Nephron (organoid): ENCODE measurements around the gene NRF1.
A peak's percentile ranks its signal among the peaks of the same experiment; 100 is the strongest.
"Not testable (repeated sequence)": the region's sequence is repeated elsewhere in the genome, so short reads cannot be mapped to it uniquely, and the experiment has no call there.

Experiments
- H3K27ac Mint-ChIP-seq, 3 experiments: 2 replicates each; pipeline ENCODE4 v1.8.0; 2020; ENCODE audit warnings: mixed read lengths in 3 of 3, mild to moderate bottlenecking in 2 of 3, moderate library complexity in 1 of 3
- H3K27me3 Mint-ChIP-seq: 2 replicates; pipeline ENCODE4 v1.8.0; 2021; ENCODE audit warnings: low read depth, mild to moderate bottlenecking, moderate library complexity, mixed read lengths
- H3K36me3 Mint-ChIP-seq: 2 replicates; pipeline ENCODE4 v1.8.0; 2020; ENCODE audit warnings: low read depth, mixed read lengths
- H3K4me1 Mint-ChIP-seq: 2 replicates; pipeline ENCODE4 v1.8.0; 2020; ENCODE audit warnings: mixed read lengths
- H3K4me3 Mint-ChIP-seq, 3 experiments: 2 replicates each; pipeline ENCODE4 v1.8.0; 2020; ENCODE audit warnings: mild to moderate bottlenecking in 3 of 3, mixed read lengths in 3 of 3, moderate library complexity in 2 of 3
- H3K9me3 Mint-ChIP-seq: 2 replicates; pipeline ENCODE4 v1.8.0; 2020; ENCODE audit warnings: mixed read lengths
- TF ChIP-seq, protein P1 (sequence below), 3 experiments: fragments of 200-600 bp; sonication (generic); IDR thresholded peaks; one replicate each; pipeline ENCODE4 v1.5.0; 2021; ENCODE audit warnings: antibody characterized with exemption in 3 of 3; ENCODE audit not compliant: unreplicated experiment in 3 of 3

NRF1 gene

DNA sequence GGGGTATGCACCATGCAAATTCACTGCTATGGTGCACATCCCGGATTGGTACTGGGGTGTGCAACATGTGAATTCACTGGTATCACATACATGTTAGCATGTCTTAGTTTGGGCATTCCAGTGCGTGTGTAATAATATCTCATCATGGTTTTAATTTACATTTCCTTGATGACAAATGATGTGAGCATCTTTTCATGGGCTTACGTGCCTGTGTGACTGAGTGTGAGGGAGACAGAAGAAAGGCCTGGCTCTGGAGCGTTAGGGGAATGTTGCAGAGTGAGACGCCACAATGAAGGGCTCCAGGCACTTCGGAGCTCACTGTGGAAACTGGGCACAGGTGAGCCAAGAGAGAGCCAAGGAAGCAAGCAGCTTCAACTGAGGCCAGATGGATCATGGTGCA, 178.6 kb downstream of the NRF1 start:
- H3K27me3 Mint-ChIP-seq = peaks cover 54% of the 10 kb centered on the region
- H3K9me3 Mint-ChIP-seq = no peaks in the 10 kb centered on the region
- H3K36me3 Mint-ChIP-seq = no peaks in the 10 kb centered on the region
- H3K4me3 Mint-ChIP-seq = no peak overlapping the region
- H3K4me1 Mint-ChIP-seq = peaks cover 12% of the 10 kb centered on the region
- TF ChIP-seq, protein P1, sequence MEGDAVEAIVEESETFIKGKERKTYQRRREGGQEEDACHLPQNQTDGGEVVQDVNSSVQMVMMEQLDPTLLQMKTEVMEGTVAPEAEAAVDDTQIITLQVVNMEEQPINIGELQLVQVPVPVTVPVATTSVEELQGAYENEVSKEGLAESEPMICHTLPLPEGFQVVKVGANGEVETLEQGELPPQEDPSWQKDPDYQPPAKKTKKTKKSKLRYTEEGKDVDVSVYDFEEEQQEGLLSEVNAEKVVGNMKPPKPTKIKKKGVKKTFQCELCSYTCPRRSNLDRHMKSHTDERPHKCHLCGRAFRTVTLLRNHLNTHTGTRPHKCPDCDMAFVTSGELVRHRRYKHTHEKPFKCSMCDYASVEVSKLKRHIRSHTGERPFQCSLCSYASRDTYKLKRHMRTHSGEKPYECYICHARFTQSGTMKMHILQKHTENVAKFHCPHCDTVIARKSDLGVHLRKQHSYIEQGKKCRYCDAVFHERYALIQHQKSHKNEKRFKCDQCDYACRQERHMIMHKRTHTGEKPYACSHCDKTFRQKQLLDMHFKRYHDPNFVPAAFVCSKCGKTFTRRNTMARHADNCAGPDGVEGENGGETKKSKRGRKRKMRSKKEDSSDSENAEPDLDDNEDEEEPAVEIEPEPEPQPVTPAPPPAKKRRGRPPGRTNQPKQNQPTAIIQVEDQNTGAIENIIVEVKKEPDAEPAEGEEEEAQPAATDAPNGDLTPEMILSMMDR (IDR thresholded peaks at IDR 0.05; ENCODE audit: unreplicated experiment in 3 of 3) = no peak
- H3K27ac Mint-ChIP-seq = no peak overlapping the region

DNA sequence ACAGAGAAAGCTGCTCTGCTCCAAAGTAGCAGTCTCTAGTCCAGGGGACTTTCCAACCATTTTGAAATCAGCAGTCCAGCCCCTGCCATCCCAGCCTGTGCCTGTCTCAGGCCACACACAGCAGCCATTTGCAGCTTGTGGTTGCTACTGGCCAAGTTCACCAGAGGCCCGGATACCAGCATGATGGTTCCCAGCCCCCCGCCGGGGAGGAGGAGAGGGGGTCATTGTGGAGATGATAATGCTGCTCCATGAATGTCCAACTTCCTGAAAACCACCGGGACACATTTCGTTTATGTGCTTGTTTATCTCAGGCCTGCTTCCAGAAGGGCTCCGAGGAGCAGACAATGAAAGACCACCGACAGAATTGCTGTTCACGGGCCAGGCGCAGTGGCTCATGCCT, 181.2 kb downstream of the NRF1 start:
- Mint-ChIP-seq H3K4me3 (no peak overlapping the region), H3K36me3 (no peaks in the 10 kb centered on the region), H3K4me1 (peaks cover 12% of the 10 kb centered on the region), H3K27ac (no peak overlapping the region), H3K9me3 (no peaks in the 10 kb centered on the region), H3K27me3 (peaks cover 28% of the 10 kb centered on the region)
- TF ChIP-seq, protein P1 (IDR thresholded peaks at IDR 0.05; ENCODE audit: unreplicated experiment in 3 of 3) = no peak

DNA sequence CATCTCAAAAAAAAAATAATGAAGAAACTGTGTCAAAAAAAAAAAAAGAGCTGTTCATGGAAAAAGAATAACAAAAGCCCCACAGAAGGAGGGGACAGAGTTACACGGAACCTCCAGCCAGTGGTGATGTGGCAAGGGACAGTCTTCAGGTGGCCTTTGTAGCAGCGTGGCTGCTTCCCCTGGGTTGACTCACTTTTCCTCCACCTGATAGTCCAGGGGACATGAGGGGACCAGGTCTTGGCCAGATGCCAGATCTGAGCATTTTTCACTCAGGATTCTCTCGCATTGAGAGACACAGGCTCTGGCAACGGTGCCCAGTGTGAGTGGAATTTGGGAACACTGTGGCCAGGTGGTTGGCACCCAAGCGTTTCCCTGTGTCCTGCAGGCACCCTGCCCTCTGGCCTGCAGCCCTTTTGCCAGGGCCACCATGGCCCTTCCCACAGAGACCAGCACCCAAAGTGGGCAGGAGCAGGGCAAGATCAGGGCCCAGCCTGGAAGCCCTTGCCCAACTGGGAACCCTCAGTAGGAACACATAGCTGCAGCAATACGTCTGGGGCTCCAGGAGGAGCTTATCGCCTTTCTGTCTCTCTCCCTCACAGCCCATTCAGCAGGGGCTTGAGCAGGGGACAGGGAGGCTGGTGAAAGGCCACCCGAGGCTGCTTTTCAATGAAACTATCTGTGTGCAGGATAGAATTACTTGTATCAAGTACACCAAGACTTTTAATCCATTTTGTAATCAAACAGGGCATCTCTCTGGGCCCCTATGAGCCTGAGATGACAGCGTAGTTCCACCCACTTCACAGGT, 182.2 kb downstream of the NRF1 start:
- Mint-ChIP-seq H3K27me3 (peaks cover 23% of the 10 kb centered on the region), H3K36me3 (no peaks in the 10 kb centered on the region), H3K4me1 (peaks cover 20% of the 10 kb centered on the region), H3K9me3 (no peaks in the 10 kb centered on the region), H3K4me3 (no peak overlapping the region), H3K27ac (no peak overlapping the region)
- TF ChIP-seq, protein P1 (IDR thresholded peaks at IDR 0.05; ENCODE audit: unreplicated experiment in 3 of 3) = no peak

DNA sequence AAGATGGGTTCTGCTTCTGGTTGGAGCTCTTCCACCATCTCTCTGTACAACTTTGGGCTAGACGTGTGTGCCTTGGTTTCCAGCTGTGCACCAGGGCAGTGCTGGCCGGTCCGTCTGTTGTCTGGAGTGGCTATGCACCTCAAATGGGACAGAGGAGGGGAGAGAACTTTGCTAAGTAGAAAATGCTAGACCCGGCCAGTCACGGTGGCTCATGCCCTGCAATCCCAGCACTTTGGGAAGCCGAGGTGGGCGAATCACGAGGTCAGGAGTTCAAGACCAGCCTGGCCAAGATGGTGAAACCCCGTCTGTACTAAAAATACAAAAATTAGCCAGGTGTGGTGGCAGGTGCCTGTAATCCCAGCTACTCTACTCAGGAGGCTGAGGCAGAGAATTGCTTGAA, 182.9 kb downstream of the NRF1 start:
- not testable (repeated sequence) for H3K36me3 Mint-ChIP-seq, H3K27ac Mint-ChIP-seq, H3K9me3 Mint-ChIP-seq, H3K4me3 Mint-ChIP-seq
- peaks cover 16% of the 10 kb centered on the region for H3K27me3 Mint-ChIP-seq
- peaks cover 20% of the 10 kb centered on the region for H3K4me1 Mint-ChIP-seq

DNA sequence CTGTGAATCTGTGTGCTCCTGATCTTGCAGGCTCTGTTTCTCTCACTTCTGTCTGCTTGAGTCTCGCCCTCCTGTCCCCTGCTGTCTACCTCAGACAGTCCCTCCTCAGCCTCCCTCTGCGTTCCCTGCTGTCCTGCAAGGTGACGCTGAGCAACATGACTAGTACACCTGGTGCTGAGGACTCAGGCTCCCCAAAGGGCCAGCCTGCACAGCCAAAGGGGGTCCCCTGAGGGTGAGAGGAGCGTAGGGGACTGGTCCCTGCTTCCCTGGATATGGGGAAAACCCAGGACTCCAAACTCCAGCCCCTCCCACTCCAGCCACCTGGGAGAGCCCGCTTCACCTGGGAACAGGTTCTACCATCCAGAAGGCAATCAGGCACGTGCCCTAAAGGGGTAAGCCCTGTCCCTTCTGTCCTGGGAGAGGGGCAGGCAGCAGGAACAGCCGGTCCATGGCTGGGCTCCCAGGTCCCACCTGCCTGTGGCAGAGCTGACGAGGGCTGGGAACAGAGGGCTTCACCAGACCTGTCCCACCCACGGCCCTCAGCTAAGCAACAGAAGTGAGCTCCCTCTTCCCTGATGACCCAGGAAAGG, 184.8 kb downstream of the NRF1 start:
- peaks cover 4% of the 10 kb centered on the region for H3K27me3 Mint-ChIP-seq
- no peaks in the 10 kb centered on the region for H3K9me3 Mint-ChIP-seq
- H3K4me3 Mint-ChIP-seq = no peak overlapping the region
- TF ChIP-seq, protein P1 (IDR thresholded peaks at IDR 0.05; ENCODE audit: unreplicated experiment in 3 of 3) = no peak
- H3K4me1 Mint-ChIP-seq = peaks cover 19% of the 10 kb centered on the region
- H3K36me3 Mint-ChIP-seq = no peaks in the 10 kb centered on the region
- no peak overlapping the region for H3K27ac Mint-ChIP-seq

DNA sequence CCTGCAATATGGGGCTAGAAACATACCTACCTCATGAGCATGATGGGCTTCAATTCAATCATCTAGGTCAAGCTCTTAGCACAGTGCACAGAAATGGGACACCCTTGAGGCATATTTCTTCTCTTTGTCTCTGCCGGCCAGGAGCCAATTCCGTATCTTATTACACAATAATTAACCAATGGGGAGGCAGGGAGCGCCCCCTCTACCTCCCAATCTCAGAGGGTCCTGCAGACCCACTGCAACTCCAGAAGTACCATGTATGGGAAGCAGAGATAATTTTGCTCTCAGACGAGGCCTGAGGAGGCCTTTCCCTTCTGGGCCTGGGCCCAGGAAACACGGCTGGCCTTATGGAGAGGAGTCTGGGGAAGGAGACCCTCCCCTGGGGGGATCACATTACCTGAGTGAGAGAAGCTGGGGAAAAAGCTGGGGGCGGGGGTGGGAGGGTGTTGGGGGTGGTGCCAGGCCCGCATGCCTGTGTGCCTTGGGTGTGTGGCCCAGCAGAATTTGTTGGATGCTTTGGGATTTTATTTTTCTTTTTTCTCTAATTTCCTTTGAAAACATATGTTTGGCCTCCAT, 185.8 kb downstream of the NRF1 start:
- Mint-ChIP-seq H3K27ac (peak overlapping the region; percentile 34 to 80 (median 59)), H3K9me3 (no peaks in the 10 kb centered on the region), H3K36me3 (no peaks in the 10 kb centered on the region), H3K4me3 (peak overlapping the region in 1 of 3 experiments; percentile 29), H3K4me1 (peaks cover 19% of the 10 kb centered on the region), H3K27me3 (peaks cover 4% of the 10 kb centered on the region)
- TF ChIP-seq, protein P1 (IDR thresholded peaks at IDR 0.05; ENCODE audit: unreplicated experiment in 3 of 3) = no peak
